ENCODE results near the gene GFOD2. TPM values are rescaled to one million over a fixed set of nuclear protein-coding genes. Genes with fewer than 3 reads are reported as not detected.

GFOD2 gene
- total RNA-seq, 1 donor from 2014 or later, result 20.3 TPM

DNA sequence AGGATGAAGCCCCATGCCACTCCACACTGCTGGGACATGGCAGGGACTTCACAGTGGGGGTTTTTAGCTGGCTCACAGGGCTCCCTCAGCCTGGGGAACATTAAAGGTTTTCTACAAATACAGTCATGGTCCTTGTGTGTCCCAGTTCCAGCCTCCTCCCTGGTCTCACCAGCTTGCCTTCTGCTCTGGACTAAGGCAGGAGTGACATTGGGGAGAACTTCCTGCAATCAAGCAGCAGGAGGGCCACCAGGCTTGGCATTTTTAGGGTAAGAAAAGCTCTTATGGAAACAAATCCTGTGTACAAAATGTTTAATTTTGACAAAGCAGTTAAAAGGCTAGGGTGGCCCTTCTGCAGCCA is 56.5 kb downstream of the GFOD2 start:
- no peaks in the 10 kb centered on the region for H3K27me3 Mint-ChIP-seq (ENCODE audit: insufficient read depth)
- H3K27ac Mint-ChIP-seq, result no peak overlapping the region

DNA sequence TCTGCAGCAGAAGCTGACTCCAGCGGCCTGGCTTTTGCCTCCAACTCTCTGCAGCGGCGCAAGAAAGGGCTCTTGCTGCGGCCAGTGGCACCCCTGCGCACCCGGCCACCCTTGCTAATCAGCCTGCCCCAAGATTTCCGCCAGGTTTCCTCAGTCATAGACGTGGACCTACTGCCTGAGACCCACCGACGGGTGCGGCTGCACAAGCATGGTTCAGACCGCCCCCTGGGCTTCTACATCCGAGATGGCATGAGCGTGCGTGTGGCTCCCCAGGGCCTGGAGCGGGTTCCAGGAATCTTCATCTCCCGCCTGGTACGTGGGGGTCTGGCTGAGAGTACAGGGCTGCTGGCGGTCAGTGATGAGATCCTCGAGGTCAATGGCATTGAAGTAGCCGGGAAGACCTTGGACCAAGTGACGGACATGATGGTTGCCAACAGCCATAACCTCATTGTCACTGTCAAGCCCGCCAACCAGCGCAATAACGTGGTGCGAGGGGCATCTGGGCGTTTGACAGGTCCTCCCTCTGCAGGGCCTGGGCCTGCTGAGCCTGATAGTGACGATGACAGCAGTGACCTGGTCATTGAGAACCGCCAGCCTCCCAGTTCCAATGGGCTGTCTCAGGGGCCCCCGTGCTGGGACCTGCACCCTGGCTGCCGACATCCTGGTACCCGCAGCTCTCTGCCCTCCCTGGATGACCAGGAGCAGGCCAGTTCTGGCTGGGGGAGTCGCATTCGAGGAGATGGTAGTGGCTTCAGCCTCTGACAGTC is 57.0 kb downstream of the GFOD2 start:
- no peaks in the 10 kb centered on the region for H3K27me3 Mint-ChIP-seq (ENCODE audit: insufficient read depth)
- intact Hi-C loops (cut with micrococcal nuclease), result loop anchor here (2.0 to 5.0 kb wide), 4 partner anchors 115 to 435 kb away; partner anchors contain the start of genes THAP11 and TMEM208
- peaks cover 20% of the 10 kb centered on the region for H3K4me1 Mint-ChIP-seq (ENCODE audit: low read depth)
- DNase-seq (ENCODE audit: low spot score), result no peak
- H3K9me3 Mint-ChIP-seq, result no peaks in the 10 kb centered on the region
- H3K4me3 Mint-ChIP-seq, result peak overlapping the region; percentile 90
- H3K36me3 Mint-ChIP-seq (ENCODE audit: low read depth), result no peaks in the 10 kb centered on the region
- peak overlapping the region; percentile 86 for H3K27ac Mint-ChIP-seq

More for the DNA sequence above, 56.5 kb downstream of the GFOD2 start:
- Mint-ChIP-seq H3K36me3 (ENCODE audit: low read depth) (no peaks in the 10 kb centered on the region), H3K4me3 (no peak overlapping the region), H3K4me1 (ENCODE audit: low read depth) (peaks cover 20% of the 10 kb centered on the region), H3K9me3 (no peaks in the 10 kb centered on the region)
- no peak for DNase-seq (ENCODE audit: low spot score)
- intact Hi-C loops (cut with micrococcal nuclease), result loop anchor here (5.0 kb wide), 1 partner anchor 435 kb away; the partner anchor contains the start of gene TMEM208

DNA sequence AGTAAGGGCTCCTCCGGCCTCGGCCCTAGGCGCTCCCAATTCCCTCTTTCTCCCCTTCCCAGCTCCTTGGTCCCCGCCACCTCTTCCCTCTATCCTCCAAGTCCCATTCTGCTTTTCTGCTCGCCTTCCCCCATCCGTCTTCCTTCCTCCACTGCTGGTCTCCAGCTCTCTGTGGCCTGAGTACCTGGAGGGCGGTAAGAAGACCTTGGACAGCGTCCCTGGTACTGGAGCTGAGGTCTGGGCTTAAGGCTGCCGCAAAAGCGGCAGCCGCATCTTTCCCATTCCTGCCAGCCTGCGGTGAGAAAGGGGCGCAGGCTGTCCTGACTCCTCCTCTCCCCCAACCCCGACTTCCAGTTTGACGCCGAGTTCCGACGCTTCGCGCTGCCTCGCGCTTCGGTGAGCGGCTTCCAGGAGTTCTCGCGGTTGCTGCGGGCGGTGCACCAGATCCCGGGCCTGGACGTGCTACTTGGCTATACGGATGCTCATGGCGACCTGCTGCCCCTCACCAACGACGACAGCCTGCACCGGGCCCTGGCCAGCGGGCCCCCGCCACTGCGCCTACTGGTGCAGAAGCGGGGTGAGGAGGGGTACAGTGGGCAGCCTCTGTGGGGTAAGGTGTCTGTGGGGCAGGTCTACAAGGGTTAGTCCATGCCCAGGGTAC is 57.9 kb downstream of the GFOD2 start:
- H3K27me3 Mint-ChIP-seq (ENCODE audit: insufficient read depth), result no peaks in the 10 kb centered on the region
- intact Hi-C loops (cut with micrococcal nuclease), result loop anchor here (2.0 to 5.0 kb wide), 4 partner anchors 114 to 434 kb away; partner anchors contain the start of genes THAP11 and TMEM208
- no peak for DNase-seq (ENCODE audit: low spot score)
- H3K36me3 Mint-ChIP-seq (ENCODE audit: low read depth), result no peaks in the 10 kb centered on the region
- peak overlapping the region; percentile 90 for H3K4me3 Mint-ChIP-seq
- no peaks in the 10 kb centered on the region for H3K9me3 Mint-ChIP-seq
- H3K4me1 Mint-ChIP-seq (ENCODE audit: low read depth), result peaks cover 20% of the 10 kb centered on the region
- H3K27ac Mint-ChIP-seq, result peak overlapping the region; percentile 86

DNA sequence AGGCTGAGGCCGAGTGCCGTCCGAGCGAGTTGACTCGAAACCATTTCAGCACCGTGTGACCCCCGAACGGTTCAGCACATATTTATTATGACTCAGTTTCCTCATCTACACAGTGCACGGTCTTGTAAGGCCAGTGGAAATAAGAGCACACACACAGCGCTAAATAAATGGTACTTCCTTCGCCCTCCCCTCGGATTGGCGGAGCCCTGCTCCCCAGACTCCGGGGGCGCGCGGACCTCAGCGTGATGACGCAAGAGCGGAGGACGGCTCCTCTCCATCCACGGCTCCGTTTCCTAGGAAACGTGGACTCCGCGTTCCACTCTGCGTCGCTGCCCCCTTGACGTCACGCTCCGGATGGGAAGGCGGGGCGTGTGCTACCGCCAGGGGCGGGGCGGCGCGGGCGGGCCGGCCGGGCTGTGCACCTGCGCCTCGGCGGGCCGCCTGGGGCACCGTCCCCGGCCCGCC is 58.5 kb downstream of the GFOD2 start, which contains the start of gene PARD6A:
Gene PARD6A, plus strand, starts transcription at position 397 of the 465 bp plus-strand sequence. CDS start 79 bp downstream, outside the sequence.
- Mint-ChIP-seq H3K9me3 (no peaks in the 10 kb centered on the region), H3K27ac (peak within 1 kb of the TSS; percentile 97)

DNA sequence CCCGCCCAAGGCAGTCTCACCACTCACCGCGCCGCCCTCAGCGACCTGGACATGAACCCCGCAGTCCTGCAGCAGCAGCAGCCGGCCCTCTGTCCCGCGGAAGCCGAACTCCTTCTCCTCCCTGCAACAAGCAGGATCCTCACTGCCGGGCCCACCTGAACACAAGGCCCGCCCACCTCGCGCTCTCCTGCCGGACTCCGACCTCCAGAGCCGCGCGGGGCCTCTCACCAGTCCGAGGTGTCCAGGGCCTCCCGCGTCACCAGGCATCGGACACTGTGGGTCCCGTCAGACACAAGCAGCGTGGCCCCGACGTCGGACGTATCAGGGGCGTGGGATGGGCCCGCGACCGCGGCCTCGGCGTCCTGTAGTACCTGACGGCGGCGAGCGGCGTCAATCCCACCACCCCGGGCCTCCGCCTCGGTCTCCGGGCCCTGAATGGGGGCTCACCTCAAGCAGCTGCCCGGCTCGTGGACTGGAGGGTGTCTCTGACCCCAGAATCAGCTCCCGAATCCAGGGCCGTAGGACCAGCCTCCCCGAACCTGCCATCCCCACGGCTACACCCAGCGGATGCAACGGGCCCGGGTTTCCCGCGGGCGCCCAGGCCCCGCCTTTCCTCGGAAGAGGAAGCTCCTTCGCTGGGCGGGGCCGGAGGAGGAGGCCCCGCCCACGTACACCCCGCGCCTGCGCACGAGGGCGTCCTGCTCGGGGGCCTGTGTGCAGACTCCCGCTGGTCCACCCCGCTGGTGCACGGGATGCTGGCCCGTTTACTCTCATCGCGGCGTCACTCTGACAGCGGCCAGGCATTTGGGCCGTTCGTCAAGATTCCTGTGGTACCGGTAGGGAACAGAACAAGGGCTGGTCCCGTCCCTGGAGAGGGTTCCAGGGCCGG is 59.2 kb downstream of the GFOD2 start, which contains the start of gene ACD:
Gene ACD, minus strand, starts transcription at position 586 of the 889 bp plus-strand sequence. Its CDS starts 40 bp downstream, at position 546.
- Mint-ChIP-seq H3K27me3 (ENCODE audit: insufficient read depth) (no peaks in the 10 kb centered on the region), H3K4me3 (peak within 1 kb of the TSS; percentile 92), H3K4me1 (ENCODE audit: low read depth) (peaks cover 20% of the 10 kb centered on the region), H3K36me3 (ENCODE audit: low read depth) (peaks cover 6% of the 10 kb centered on the region), H3K27ac (peak within 1 kb of the TSS; percentile 97), H3K9me3 (no peaks in the 10 kb centered on the region)
- peak; percentile 94 for DNase-seq (ENCODE audit: low spot score)
- intact Hi-C loops (cut with micrococcal nuclease), result loop anchor here (1.0 to 5.0 kb wide), 12 partner anchors 8 to 433 kb away; partner anchors contain the start of genes ATP6V0D1, CARMIL2, CTCF and GFOD2

More for the DNA sequence above, 58.5 kb downstream of the GFOD2 start, which contains the start of gene PARD6A:
- peaks cover 20% of the 10 kb centered on the region for H3K4me1 Mint-ChIP-seq (ENCODE audit: low read depth)
- intact Hi-C loops (cut with micrococcal nuclease), result loop anchor here (1.0 to 5.0 kb wide), 12 partner anchors 8 to 433 kb away; partner anchors contain the start of genes ATP6V0D1, CARMIL2, CTCF and GFOD2
- H3K36me3 Mint-ChIP-seq (ENCODE audit: low read depth), result peaks cover 2% of the 10 kb centered on the region
- H3K4me3 Mint-ChIP-seq, result peak within 1 kb of the TSS; percentile 92
- no peaks in the 10 kb centered on the region for H3K27me3 Mint-ChIP-seq (ENCODE audit: insufficient read depth)
- peak; percentile 96 for DNase-seq (ENCODE audit: low spot score)

DNA sequence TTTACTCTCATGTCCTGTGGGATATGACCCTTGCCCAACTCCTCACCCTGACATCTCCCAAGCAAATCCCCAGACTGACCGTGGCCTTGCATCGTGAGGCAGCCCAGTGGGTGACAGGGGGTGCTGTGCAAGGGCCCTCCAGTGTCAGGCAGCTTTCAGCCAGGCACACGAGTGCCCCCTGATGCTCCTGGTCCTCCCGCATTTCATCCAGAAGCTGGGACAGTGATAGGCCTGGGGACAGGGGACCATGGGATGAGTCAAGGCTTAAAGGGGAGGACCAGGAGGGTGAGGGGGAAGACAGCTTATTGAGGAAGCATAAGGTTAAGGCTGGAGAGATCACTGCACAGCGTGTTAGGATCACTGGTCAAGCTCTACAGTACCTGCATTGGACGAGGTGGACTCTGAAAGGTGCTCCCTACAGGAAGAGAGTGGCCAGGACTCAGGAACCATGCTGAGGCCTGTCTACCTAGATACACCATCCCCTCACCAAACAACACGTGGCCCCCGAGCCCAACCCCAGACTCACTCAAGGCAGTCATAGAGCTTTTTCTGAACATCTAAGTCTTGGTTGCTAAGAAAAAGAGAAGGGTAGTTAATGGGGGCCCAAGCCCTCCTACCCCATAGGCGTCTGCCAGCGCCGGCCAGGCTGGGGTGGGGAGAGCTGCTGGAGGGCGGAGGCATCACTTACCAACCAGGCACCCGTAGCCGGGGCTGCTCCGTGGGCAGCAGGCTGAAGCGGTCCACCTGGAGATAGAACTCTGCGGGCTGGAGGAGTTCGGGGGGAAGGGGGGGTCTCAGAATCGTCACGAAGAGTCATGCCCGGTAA is 60.1 kb downstream of the GFOD2 start:
- Mint-ChIP-seq H3K27ac (peak overlapping the region; percentile 82), H3K4me3 (peak overlapping the region; percentile 92), H3K36me3 (ENCODE audit: low read depth) (peaks cover 10% of the 10 kb centered on the region), H3K9me3 (no peaks in the 10 kb centered on the region), H3K27me3 (ENCODE audit: insufficient read depth) (no peaks in the 10 kb centered on the region), H3K4me1 (ENCODE audit: low read depth) (peaks cover 16% of the 10 kb centered on the region)
- intact Hi-C loops (cut with micrococcal nuclease), result no loop called here
- no peak for DNase-seq (ENCODE audit: low spot score)

DNA sequence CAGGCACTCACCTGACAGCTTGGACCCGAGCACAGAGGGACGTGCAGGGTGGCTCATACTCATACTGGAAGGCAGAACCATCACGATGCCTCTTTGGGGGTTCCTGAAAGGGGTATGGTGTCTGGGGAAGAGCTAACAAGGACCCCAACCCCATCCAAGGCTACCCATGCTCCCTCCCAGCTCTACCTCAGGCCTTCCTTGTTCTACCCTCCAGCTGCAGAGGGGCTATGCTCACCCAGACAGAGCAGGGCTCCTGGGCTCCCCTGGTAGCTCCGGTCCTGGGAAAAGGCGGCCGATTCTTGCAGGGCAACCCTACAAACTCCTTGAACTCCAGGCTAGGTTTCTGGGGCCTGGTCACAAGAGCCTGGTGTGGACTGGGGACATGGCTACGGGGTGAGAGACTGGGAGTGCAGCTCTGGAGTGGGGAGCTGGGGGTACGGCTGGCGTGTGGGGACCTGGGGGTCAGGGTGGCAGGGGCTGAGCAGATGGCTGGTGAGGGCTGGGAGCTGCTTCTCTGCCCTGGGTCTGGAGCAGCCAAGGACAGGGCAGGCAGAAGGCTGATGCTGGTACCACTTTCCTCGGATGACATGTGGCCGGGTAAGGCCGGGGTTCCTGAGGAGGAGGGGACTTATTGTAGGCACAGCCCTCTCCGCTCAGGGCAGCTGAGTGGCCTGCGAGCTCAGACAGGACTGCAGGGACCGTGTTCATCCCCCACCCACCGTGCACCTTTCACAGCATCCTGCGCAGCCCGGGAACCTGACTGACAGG is 61.2 kb downstream of the GFOD2 start:
- H3K36me3 Mint-ChIP-seq (ENCODE audit: low read depth), result peaks cover 10% of the 10 kb centered on the region
- peak overlapping the region; percentile 92 for H3K4me3 Mint-ChIP-seq

DNA sequence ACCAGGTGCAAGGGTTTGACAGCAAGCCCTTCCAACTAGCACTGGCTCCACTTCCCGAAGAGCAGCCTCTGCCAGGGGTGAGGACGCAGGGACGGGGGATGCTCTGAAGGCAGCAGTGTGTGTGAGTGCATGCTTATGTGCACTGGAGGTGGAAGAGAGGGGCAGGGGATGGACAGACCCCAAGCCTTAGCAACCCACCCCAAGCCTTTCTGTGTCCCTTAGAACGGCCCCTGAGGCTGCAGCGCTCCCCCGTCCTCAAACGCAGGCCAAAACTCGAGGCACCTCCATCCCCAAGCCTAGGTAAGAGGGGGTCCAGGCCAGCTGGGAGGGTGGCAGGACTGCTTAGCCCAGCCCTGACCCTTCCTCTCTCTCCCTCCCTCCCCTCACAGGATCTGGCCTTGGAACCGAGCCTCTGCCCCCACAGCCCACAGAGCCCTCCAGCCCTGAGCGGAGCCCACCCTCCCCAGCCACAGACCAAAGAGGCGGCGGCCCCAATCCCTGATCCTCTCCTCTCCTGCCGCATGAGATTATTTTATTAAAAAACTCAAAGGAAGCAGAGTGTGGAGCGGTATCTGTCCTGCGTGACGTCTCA is 62.0 kb downstream of the GFOD2 start:
- Mint-ChIP-seq H3K27me3 (ENCODE audit: insufficient read depth) (no peaks in the 10 kb centered on the region), H3K4me1 (ENCODE audit: low read depth) (peaks cover 16% of the 10 kb centered on the region), H3K36me3 (ENCODE audit: low read depth) (peaks cover 13% of the 10 kb centered on the region), H3K27ac (no peak overlapping the region), H3K9me3 (no peaks in the 10 kb centered on the region), H3K4me3 (peak overlapping the region; percentile 30)
- intact Hi-C loops (cut with micrococcal nuclease), result no loop called here
- no peak for DNase-seq (ENCODE audit: low spot score)

More for the DNA sequence above, 61.2 kb downstream of the GFOD2 start:
- no peaks in the 10 kb centered on the region for H3K9me3 Mint-ChIP-seq
- no peak for DNase-seq (ENCODE audit: low spot score)
- H3K27ac Mint-ChIP-seq, result no peak overlapping the region
- no peaks in the 10 kb centered on the region for H3K27me3 Mint-ChIP-seq (ENCODE audit: insufficient read depth)
- intact Hi-C loops (cut with micrococcal nuclease), result no loop called here
- peaks cover 15% of the 10 kb centered on the region for H3K4me1 Mint-ChIP-seq (ENCODE audit: low read depth)

DNA sequence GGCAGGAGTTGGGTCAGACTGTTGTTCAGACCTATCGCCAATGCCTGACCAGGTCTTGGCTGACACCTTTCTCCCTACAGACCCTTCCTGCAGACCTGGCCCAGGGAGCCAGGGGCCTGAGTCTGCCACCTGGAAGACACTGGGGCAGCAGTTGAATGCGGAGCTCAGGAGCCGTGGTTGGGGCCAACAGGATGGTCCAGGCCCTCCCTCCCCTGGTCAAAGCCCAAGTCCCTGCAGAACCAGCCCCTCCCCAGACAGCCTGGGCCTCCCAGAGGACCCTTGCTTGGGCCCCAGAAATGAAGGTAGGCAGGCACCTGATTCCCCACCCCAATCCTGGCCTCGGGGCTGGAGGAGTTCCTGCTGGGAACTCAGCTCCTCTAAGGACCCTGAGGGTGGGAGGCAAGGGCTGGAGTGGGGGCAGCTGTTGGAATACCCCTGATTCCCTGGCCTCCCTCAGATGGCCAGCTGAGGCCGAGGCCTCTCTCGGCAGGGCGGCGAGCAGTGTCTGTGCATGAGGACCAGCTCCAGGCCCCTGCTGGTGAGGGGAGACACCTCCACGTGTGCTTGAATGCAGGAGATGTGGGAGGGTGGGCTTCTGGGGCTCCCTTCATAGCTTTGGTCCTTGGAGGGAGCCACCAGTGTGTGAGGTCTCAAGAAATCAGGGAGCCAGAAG is 62.6 kb downstream of the GFOD2 start:
- H3K9me3 Mint-ChIP-seq, result no peaks in the 10 kb centered on the region
- H3K27ac Mint-ChIP-seq, result no peak overlapping the region
- intact Hi-C loops (cut with micrococcal nuclease), result no loop called here
- peaks cover 19% of the 10 kb centered on the region for H3K36me3 Mint-ChIP-seq (ENCODE audit: low read depth)
- DNase-seq (ENCODE audit: low spot score), result no peak
- no peaks in the 10 kb centered on the region for H3K27me3 Mint-ChIP-seq (ENCODE audit: insufficient read depth)
- H3K4me1 Mint-ChIP-seq (ENCODE audit: low read depth), result peaks cover 18% of the 10 kb centered on the region
- H3K4me3 Mint-ChIP-seq, result no peak overlapping the region

DNA sequence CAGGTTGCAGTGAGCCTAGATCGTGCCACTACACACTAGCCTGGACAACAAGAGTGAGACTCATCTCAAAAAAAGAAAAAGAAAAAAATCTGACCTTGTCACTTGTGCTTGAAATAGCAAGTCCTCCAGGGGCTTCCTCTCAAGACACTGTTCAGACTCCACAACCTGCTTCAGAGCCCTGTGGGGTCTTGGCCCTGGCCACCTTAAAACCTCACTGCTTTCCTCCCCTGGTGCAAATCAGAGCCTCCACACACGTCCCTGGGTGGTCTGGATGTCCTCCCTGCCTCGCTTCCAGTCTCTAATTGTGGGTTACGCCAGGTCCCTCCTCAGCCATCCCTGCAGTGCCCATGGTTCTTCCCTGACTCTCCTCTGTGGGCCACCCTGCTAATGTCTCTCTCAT is 63.8 kb downstream of the GFOD2 start:
- Mint-ChIP-seq H3K4me3 (no peak overlapping the region), H3K27me3 (ENCODE audit: insufficient read depth) (no peaks in the 10 kb centered on the region), H3K27ac (no peak overlapping the region), H3K36me3 (ENCODE audit: low read depth) (peaks cover 26% of the 10 kb centered on the region), H3K9me3 (no peaks in the 10 kb centered on the region), H3K4me1 (ENCODE audit: low read depth) (peaks cover 13% of the 10 kb centered on the region)
- intact Hi-C loops (cut with micrococcal nuclease), result no loop called here
- DNase-seq (ENCODE audit: low spot score), result no peak

Measured in activated T-helper 1 cell treated with anti-CD3 and anti-CD28 coated beads, Interleukin-12 subunit alpha, Interleukin-12 subunit beta, Interleukin-2, Interleukin-4 antibody, amounts not matched to agents 30 ng/mL and 10 ng/mL and 1 ng/mL, durations not matched to agents 14 hours and 24 hours and 36 hours (primary cell).